IPS-11a (cell line): ENCODE data around the gene CBX4.
A peak's percentile ranks its signal among the peaks of the same experiment; 100 is the strongest.
"Not testable (repeated sequence)": the region's sequence is repeated elsewhere in the genome, so short reads cannot be mapped to it uniquely, and the experiment has no call there.

Experiments
- H3K4me3 ChIP-seq: one replicate; pipeline ENCODE4 v1.5.1; 2013; ENCODE audit warnings: low read depth, low read length, control low read depth

The CBX4 gene

GRCh38 chr17:79861413-79862216 lies 22.4 kb upstream of the CBX4 start:
- H3K4me3 ChIP-seq: no peak overlapping the region

GRCh38 chr17:79859676-79860615 lies 20.7 kb upstream of the CBX4 start:
- no peak overlapping the region for H3K4me3 ChIP-seq

- H3K4me3 ChIP-seq: no peak overlapping the region
These were observed 17.9 kb upstream of the CBX4 start for GRCh38 chr17:79857095-79857494.

- no peak overlapping the region for H3K4me3 ChIP-seq
These were observed 16.3 kb upstream of the CBX4 start for GRCh38 chr17:79855331-79856124.

GRCh38 chr17:79854080-79855060 lies 15.1 kb upstream of the CBX4 start:
- H3K4me3 ChIP-seq: no peak overlapping the region

GRCh38 chr17:79853168-79853567 lies 13.9 kb upstream of the CBX4 start:
- not testable (repeated sequence) for H3K4me3 ChIP-seq

GRCh38 chr17:79852748-79853147 lies 13.5 kb upstream of the CBX4 start:
- H3K4me3 ChIP-seq: no peak overlapping the region

- no peak overlapping the region for H3K4me3 ChIP-seq
These were observed 12.2 kb upstream of the CBX4 start for GRCh38 chr17:79851461-79851817.

GRCh38 chr17:79850571-79851460 lies 11.6 kb upstream of the CBX4 start:
- H3K4me3 ChIP-seq: no peak overlapping the region

- H3K4me3 ChIP-seq: no peak overlapping the region
These were observed 10.7 kb upstream of the CBX4 start for GRCh38 chr17:79849953-79850352.

- no peak overlapping the region for H3K4me3 ChIP-seq
These were observed 9.1 kb upstream of the CBX4 start for GRCh38 chr17:79848370-79848766.

- no peak overlapping the region for H3K4me3 ChIP-seq
These were observed 8.6 kb upstream of the CBX4 start for GRCh38 chr17:79847698-79848369.

GRCh38 chr17:79845601-79845949 lies 6.3 kb upstream of the CBX4 start:
- no peak overlapping the region for H3K4me3 ChIP-seq

GRCh38 chr17:79844869-79845600 lies 5.8 kb upstream of the CBX4 start:
- no peak overlapping the region for H3K4me3 ChIP-seq

GRCh38 chr17:79843816-79844800 lies 4.9 kb upstream of the CBX4 start:
- peak overlapping the region; percentile 14 for H3K4me3 ChIP-seq

GRCh38 chr17:79843474-79843815 lies 4.2 kb upstream of the CBX4 start:
- H3K4me3 ChIP-seq: peak overlapping the region; percentile 14
